LHCN-M2 (cell line): ENCODE results near the gene ALAS1. TPM values are rescaled to one million over a fixed set of nuclear protein-coding genes. Genes with fewer than 3 reads are reported as not detected.

Source experiments
- DNase-seq: peaks from one replicate; pipeline ENCODE4 v3.0.0-alpha.2; 2012; ENCODE audit warnings: low read depth
- total RNA-seq: library from RNA; depleted of rRNA; stranded (reverse); fragments of >200 nt; gene quantifications from 2 replicates; pipeline ENCODE4 v1.2.3, GENCODE V29; 2014; rRNA removed

ALAS1 gene
- total RNA-seq, 1 experiment from 2014 or later: 57.9 TPM

DNA sequence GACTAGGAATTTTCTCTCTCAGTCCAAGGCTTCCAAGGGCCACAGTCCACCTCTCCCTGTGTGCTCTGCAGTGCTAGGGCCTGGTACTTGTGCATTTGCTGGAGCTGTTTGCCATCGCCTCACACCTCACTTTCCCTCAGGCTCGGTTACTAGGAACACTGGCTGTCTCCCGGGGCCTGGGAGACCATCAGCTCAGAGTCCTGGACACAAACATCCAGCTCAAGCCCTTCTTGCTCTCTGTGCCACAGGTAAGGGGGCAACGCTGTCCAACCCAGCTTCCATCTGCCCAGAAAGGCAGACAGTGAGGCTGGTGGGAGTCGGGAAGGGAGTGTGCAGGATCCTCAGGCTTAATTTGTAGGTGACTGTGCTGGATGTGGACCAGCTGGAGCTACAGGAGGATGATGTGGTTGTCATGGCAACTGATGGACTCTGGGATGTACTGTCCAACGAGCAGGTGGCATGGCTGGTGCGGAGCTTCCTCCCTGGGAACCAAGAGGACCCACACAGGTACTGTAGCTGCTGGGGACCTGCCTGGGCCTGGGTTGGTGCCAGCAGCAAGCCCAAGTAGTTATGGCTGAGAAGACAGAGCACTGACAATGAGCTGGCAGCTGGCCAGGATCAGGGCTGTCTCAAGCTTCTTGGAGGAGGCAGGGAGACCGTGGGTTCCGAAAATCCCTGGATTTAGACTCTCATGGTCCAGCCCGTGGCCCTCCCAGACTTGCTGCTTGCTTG, 51.0 kb downstream of the ALAS1 start:
- DNase-seq: no peak

DNA sequence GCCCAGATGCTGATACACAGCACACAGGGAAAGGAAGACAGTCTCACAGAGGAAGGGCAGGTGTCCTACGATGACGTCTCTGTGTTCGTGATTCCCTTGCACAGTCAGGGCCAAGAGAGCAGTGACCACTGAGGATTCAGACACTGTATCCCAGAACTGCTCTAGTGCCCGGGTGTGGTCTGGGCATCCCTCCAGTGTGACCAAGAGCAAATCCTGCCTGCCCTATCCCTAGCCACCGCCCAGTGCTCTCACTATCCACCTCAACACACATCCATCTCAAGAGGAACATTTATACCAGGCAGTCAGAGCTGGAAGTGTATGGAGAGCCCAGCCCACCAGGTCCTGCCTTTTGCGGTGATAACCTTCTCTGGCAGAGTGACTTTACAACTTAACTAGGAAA, 51.7 kb downstream of the ALAS1 start:
- no peak for DNase-seq

DNA sequence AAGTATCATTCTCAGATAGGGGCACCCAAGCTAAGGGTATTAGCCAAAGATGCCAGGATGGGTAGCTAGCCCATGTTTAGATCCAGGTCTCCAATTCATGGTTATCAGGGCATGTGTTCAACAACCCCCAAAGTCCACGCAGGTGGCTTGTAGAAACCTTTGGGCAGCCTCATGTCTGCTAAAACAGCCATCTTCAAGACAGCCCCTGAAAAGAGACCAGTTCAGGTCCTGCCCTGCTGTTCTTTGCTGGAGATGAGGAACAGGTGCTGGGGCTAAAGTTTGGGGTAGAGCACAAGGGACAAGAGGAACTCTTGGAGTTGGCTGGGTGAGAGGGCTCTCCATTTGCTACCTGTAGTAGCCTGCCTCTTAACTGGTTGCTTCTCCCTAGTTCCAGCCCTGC, 52.2 kb downstream of the ALAS1 start:
- DNase-seq: no peak

DNA sequence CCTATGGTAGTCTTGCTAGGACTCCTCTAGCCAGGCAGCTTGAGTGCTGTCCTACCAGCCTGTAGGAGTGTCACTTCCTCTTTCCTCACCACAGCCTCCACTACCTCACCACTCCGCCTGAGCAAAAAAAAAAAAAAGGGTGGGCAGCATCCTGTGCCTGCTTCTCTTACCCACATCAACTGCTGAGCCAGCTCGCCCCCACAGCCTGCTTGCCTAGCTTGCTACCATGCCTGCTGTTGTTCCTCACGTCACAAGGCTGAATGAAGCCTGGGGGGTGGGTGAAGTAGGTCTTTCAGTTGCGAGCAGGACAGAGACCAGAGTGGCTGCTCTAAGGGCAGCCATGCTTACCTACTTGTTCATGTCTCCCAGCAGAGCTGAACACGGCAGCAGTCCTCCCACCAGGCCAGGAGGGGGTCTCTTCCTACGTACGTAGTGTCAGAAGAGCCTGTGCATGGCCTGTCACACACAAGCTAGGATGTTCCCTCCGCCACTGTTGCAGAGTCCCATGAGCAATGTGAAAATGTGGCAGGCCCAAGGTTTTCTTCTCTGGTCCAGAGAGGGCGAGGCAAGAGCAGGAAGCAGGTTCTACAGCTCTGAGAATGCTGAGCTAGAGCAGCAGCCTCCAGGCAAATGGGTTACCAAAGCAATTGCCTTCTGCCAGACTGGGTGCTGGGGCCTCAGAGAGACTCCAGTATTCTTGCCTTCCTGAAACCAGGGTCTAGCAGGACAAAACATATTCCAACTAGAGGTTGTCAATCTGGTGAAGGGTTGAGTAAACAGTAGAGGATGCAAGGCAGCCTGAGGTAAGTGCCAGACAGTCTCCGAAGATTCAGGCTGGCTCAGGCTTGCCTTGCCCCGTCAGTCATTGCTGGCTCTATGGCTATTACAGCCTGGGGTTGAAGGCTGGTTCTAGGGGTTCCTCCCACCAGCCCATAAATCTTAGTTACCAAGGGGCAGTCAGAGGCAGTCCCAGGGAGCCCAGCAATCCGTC, 55.6 kb downstream of the ALAS1 start:
- no peak for DNase-seq

DNA sequence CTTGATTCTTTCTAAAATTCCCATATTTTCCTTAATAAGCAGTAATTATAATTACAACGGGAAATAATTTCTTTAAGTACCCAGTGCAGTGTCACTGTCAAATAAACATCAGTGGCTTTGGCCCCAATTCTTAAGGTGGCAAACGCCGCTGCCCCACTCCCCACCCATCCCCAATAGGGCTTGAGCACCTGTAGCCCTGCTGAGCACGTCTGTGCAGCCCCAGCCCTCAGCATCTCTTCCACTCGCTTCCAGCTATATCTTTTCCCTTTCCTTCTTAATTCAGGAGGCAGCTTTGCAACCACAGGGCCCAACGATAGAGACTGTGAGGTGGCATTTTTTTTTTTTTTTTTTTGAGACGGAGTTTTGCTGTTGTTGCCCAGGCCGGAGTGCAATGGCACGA, 56.6 kb downstream of the ALAS1 start:
- no peak for DNase-seq

DNA sequence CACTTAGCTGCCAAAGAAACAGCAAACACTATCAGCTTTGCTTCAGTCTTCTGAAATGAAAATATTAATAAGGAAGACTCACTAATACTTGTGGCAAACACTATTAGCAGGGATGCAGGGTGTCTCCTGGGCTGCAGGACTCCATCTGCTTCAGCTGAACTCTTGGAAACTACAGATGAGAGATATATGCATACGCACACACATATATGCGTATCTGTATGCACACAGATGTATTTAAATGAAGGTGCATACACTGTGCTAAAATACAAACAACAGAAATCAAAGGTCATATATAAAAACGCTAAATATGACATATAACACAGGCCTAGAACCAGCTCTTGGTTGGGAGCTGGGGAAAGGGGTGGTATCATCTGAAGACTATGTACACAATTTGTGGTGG, 58.2 kb downstream of the ALAS1 start:
- no peak for DNase-seq

DNA sequence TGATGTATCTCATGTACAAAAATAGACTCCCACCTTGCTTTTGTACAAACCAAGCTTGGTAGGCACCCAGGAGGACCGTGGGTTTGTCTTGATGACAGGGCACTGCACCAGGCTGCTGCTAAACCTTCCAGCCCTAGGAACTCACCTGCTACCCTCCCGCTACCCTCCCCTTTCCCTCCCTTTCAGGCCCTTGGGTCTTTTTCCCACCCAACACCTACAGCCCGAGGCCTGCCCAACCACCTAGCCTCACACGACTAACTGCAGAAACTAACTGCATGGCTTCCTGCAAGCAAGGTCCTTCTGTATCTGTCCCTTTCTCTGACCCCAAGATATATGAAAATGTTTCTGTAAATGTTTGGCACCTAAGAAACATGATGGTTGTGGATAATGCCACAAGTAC, 58.7 kb downstream of the ALAS1 start:
- DNase-seq: no peak

DNA sequence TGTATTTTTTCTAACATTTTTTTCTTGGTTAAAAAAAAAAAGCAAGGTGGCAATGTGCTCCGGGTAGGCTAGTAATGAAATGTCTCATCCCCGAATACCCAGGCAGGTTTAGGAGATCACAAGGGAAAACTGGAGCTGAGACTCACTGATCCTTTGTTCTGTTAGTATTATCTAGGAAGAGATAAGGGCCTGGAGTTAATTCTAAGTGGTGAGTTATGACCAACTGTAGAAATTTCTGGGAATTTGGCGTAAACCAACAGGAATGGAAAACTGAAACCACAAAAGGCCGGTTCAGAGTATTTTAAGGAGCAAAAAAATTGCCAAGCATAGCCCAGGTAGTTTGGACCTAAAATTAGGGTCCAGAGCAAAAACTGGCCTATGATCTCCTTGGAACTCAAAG, 60.0 kb downstream of the ALAS1 start:
- DNase-seq: no peak

DNA sequence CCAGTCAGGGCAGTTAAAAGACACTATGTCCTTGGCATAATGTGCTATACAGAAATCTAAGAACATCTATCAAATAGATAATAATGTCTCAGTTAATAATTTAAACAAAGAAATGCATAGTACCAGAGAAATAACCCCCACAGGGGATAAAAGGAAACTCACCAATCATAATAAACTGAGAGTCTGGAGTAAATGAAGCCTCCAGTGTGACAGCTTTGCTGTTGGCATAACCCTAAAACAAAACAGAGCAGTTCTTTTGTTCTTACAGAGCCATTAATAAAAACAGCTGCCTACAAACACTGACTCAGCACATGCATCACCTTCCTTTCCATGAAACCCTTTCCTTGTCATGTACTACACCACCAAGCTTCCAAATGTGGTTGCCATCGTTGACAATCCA, 61.1 kb downstream of the ALAS1 start:
- DNase-seq: peak; percentile 72

DNA sequence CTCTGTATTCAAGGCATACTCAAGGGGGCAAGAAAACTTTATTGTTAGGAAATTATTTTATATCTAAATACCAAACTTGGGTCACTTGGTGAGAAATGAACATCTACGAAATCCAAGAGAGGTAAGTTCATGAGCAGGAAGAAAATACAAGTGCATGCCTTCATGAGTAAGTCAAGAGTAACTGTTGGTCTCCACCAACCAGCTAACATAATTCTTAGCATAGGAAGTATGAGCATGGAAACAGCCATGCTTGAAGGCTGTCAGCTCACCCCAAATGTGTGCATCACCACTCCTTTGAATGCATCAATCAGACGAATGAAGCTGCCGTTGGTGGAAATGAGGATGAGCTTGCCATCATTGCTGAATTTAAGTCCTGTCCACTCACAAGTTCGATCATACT, 61.5 kb downstream of the ALAS1 start:
- DNase-seq: no peak

DNA sequence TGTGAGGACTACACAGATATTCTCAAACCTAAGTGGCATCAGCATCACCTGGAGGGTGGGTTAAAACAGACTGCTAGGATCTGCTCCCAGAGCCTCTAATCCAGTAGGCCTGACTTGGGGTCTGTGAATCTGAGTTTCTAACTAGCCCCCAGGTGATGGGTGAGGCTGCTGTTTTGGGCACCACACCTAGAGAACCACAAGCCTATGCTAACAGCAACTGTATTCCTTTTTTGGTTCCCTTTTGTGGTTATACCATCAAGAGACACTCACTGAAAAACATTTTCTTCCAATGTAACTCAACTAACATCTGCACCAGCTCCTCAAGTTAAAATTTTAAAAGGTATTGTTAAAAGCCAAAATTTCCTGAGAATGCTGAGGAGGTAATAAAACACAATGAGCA, 64.5 kb downstream of the ALAS1 start:
- no peak for DNase-seq

Other genes with a start within 250 kb of the ALAS1 start
- gene GPR62, start 242.8 kb upstream of the ALAS1 start, total RNA-seq: not detected in 2 replicates
- 189 and 276 TPM in 2 replicates for gene PCBP4, start 230.7 kb upstream of the ALAS1 start, total RNA-seq
- gene ABHD14B, start 224.1 kb upstream of the ALAS1 start, total RNA-seq: 54.6 and 59.9 TPM in 2 replicates
- gene ABHD14A, start 223.1 kb upstream of the ALAS1 start, total RNA-seq: 23.1 and 30.7 TPM in 2 replicates
- gene ACY1, start 214.6 kb upstream of the ALAS1 start, total RNA-seq: 60.4 and 75.4 TPM in 2 replicates
- gene RPL29, start 202.3 kb upstream of the ALAS1 start, total RNA-seq: 1,243 and 1,634 TPM in 2 replicates
- gene DUSP7, start 141.6 kb upstream of the ALAS1 start, total RNA-seq: 15.3 and 15.7 TPM in 2 replicates
- gene POC1A, start 43.7 kb upstream of the ALAS1 start, total RNA-seq: 18.9 and 19.1 TPM in 2 replicates
- gene TLR9, start 27.5 kb downstream of the ALAS1 start, total RNA-seq: under 0.01 TPM in 1 of 2 replicates, not detected in the other
- 136 and 145 TPM in 2 replicates for gene TWF2, start 41.0 kb downstream of the ALAS1 start, total RNA-seq
- gene PPM1M, start 47.6 kb downstream of the ALAS1 start, total RNA-seq: 16.0 and 22.3 TPM in 2 replicates
- 44.5 and 58.0 TPM in 2 replicates for gene WDR82, start 80.5 kb downstream of the ALAS1 start, total RNA-seq
- 13.0 and 20.4 TPM in 2 replicates for gene GLYCTK, start 89.7 kb downstream of the ALAS1 start, total RNA-seq
- 0.71 and 2.1 TPM in 2 replicates for gene DNAH1, start 118.2 kb downstream of the ALAS1 start, total RNA-seq
- gene BAP1, start 211.8 kb downstream of the ALAS1 start, total RNA-seq: 79.2 and 99.6 TPM in 2 replicates
- 3.5 and 6.9 TPM in 2 replicates for gene PHF7, start 212.5 kb downstream of the ALAS1 start, total RNA-seq
- not detected in 2 replicates for gene SEMA3G, start 246.9 kb downstream of the ALAS1 start, total RNA-seq